IMR-90 (cell line): ENCODE measurements around the gene MTHFD2. TPM values are rescaled to one million over a fixed set of nuclear protein-coding genes. Genes with fewer than 3 reads are reported as not detected.

Source experiments
- ATAC-seq: fragments of 200-7000 bp; cut with Tn5 transposase; 2 replicates; pipeline ENCODE4 v1.9.1; 2020; ENCODE audit warnings: low read depth, mild to moderate bottlenecking, moderate library complexity
- BruUV-seq: library from RNA; stranded (reverse); fragments of 400-500 nt; replicated peaks from 2 replicates; lab custom pipeline; 2021; lab: Mats Ljungman, UMichigan
- CTCF ChIA-PET: fragments of 300-600 bp; formaldehyde crosslinking; extraction: SDS; loops from one replicate; lab custom pipeline; 2021; ENCODE audit warnings: antibody characterized with exemption; lab: Yijun Ruan, JAX
- POLR2A ChIA-PET: fragments of 300-600 bp; sonication (Branson Sonifier 250); formaldehyde crosslinking; loops from one replicate; lab custom pipeline; 2022; ENCODE audit warnings: antibody characterized with exemption; ENCODE audit not compliant: unreplicated experiment; lab: Charles Lee
- DNase-seq: peaks from one replicate; pipeline ENCODE4 v3.0.0; 2013
- H2AFZ ChIP-seq: replicated peaks from 2 replicates; pipeline ENCODE3; 2013; ENCODE audit warnings: low read length, mild to moderate bottlenecking; ENCODE audit not compliant: poor library complexity
- H2AK5ac ChIP-seq: 2 replicates; pipeline ENCODE4 v1.6.1; 2013; ENCODE audit warnings: low read depth, low read length, inconsistent platforms
- H2AK9ac ChIP-seq: replicated peaks from 2 replicates; pipeline ENCODE3; 2013; ENCODE audit warnings: mild to moderate bottlenecking, low read depth, low read length, moderate library complexity; ENCODE audit not compliant: poor library complexity
- H2BK120ac ChIP-seq: 2 replicates; pipeline ENCODE4 v1.6.1; 2013; ENCODE audit warnings: low read depth, low read length, inconsistent platforms
- H2BK15ac ChIP-seq: 3 replicates; pipeline ENCODE4 v1.6.1; 2013; ENCODE audit warnings: low read depth, low read length, inconsistent platforms
- H2BK20ac ChIP-seq: 2 replicates; pipeline ENCODE4 v1.6.1; 2013; ENCODE audit warnings: low read depth, mild to moderate bottlenecking, inconsistent platforms, low read length, moderate library complexity
- H2BK5ac ChIP-seq: 2 replicates; pipeline ENCODE4 v1.6.1; 2013; ENCODE audit warnings: mild to moderate bottlenecking, low read depth, low read length, inconsistent platforms; ENCODE audit not compliant: poor library complexity, severe bottlenecking
- H3K14ac ChIP-seq: replicated peaks from 2 replicates; pipeline ENCODE4 v1.6.1; 2013; ENCODE audit warnings: low read depth, low read length, inconsistent platforms
- H3K18ac ChIP-seq: 2 replicates; pipeline ENCODE4 v1.6.1; 2013; ENCODE audit warnings: low read depth, low read length, control low read depth
- H3K23ac ChIP-seq: 2 replicates; pipeline ENCODE4 v1.6.1; 2013; ENCODE audit warnings: low read depth, low read length, inconsistent platforms
- H3K27ac ChIP-seq: 2 replicates; pipeline ENCODE4 v1.5.1; 2013; ENCODE audit warnings: mild to moderate bottlenecking, control low read depth, low read length; ENCODE audit not compliant: insufficient read depth
- H3K27me3 ChIP-seq: 2 replicates; pipeline ENCODE4 v1.6.1; 2013; ENCODE audit warnings: low read length; ENCODE audit not compliant: control insufficient read depth, insufficient read depth
- H3K36me3 ChIP-seq: 2 replicates; pipeline ENCODE4 v1.6.1; 2013; ENCODE audit warnings: low read length, mixed read lengths; ENCODE audit not compliant: control insufficient read depth, insufficient read depth
- H3K4ac ChIP-seq: 2 replicates; pipeline ENCODE4 v1.6.1; 2013; ENCODE audit warnings: low read depth, low read length, inconsistent platforms
- H3K4me1 ChIP-seq: 2 replicates; pipeline ENCODE4 v1.6.1; 2013; ENCODE audit warnings: low read length, mixed read lengths; ENCODE audit not compliant: control insufficient read depth, insufficient read depth
- H3K4me2 ChIP-seq: 2 replicates; pipeline ENCODE4 v1.6.1; 2013; ENCODE audit warnings: low read depth, mild to moderate bottlenecking, control low read depth, low read length, moderate library complexity
- H3K4me3 ChIP-seq: 2 replicates; pipeline ENCODE4 v1.5.1; 2013; ENCODE audit warnings: low read depth, mild to moderate bottlenecking, control low read depth, low read length, moderate library complexity; ENCODE audit not compliant: insufficient read depth
- H3K56ac ChIP-seq: 2 replicates; pipeline ENCODE4 v1.6.1; 2013; ENCODE audit warnings: low read length, inconsistent platforms; ENCODE audit not compliant: insufficient read depth; ENCODE audit errors: extremely low read depth
- H3K79me1 ChIP-seq, 2 experiments: 2 replicates each; pipeline ENCODE4 v1.6.1; 2013; ENCODE audit warnings: low read length in 2 of 2, inconsistent platforms in 1 of 2, low read depth in 1 of 2
- H3K9ac ChIP-seq: 2 replicates; pipeline ENCODE4 v1.6.1; 2013; ENCODE audit warnings: low read depth, low read length, control low read depth
- H3K9me1 ChIP-seq: 2 replicates; pipeline ENCODE4 v1.6.1; 2013; ENCODE audit warnings: low read length, inconsistent platforms; ENCODE audit not compliant: insufficient read depth
- H3K9me3 ChIP-seq: 2 replicates; pipeline ENCODE4 v1.6.1; 2013; ENCODE audit warnings: low read length; ENCODE audit not compliant: control insufficient read depth, insufficient read depth
- H4K20me1 ChIP-seq: 2 replicates; pipeline ENCODE4 v1.6.1; 2013; ENCODE audit warnings: low read length, inconsistent platforms; ENCODE audit not compliant: insufficient read depth
- H4K5ac ChIP-seq: 2 replicates; pipeline ENCODE4 v1.6.1; 2013; ENCODE audit warnings: mild to moderate bottlenecking, low read depth, low read length, control low read depth
- H4K8ac ChIP-seq, 2 experiments: 2 replicates each; pipeline ENCODE4 v1.6.1; 2013; ENCODE audit warnings: low read depth in 2 of 2, low read length in 2 of 2, control low read depth in 1 of 2, inconsistent platforms in 1 of 2
- H4K91ac ChIP-seq: 2 replicates; pipeline ENCODE4 v1.6.1; 2013; ENCODE audit warnings: low read depth, low read length, inconsistent platforms; ENCODE audit not compliant: insufficient read depth
- BHLHE40 ChIP-seq: fragments of 150-350 bp; IDR thresholded peaks from 2 replicates; pipeline ENCODE4 v1.6.1; 2016; ENCODE audit warnings: mild to moderate bottlenecking, low read depth, low read length
- NFE2L2 ChIP-seq: fragments of 150-350 bp; IDR thresholded peaks from 2 replicates; pipeline ENCODE4 v1.6.1; 2016; ENCODE audit warnings: low read depth, mild to moderate bottlenecking, low read length
- RFX5 ChIP-seq: IDR thresholded peaks from 2 replicates; pipeline ENCODE4 v1.8.0; 2012; ENCODE audit warnings: low read depth, mild to moderate bottlenecking, low read length, moderate library complexity
- SMC3 ChIP-seq: fragments of 150-350 bp; IDR thresholded peaks from 2 replicates; pipeline ENCODE4 v1.6.1; 2016; ENCODE audit warnings: low read depth, mild to moderate bottlenecking, antibody characterized with exemption, low read length, moderate library complexity
- WGBS, 2 experiments: methylation state at CpG; one replicate each; pipeline versions ENCODE4 v1.1.5 to v1.1.7; 2013; ENCODE audit warnings: missing lambda C conversion rate in 2 of 2; ENCODE audit not compliant: insufficient read length in 1 of 2; ENCODE audit errors: extremely low coverage in 2 of 2; 5-methylcytosine and 5-hydroxymethylcytosine counted together
- dilution Hi-C: fragments of 300-500 bp; cut with HindIII; formaldehyde crosslinking; loops from one replicate; pipeline ENCODE4 v1.14.3; 2018; ENCODE audit warnings: low sequenced_read_pairs; ENCODE audit not compliant: unreplicated experiment
- in situ Hi-C: fragments of 300-500 bp; cut with MboI; formaldehyde crosslinking; loops from 3 replicates; pipeline ENCODE4 v1.14.3; 2019; ENCODE audit warnings: low sequenced_read_pairs, inconsistent platforms, mixed read lengths
- intact Hi-C: fragments of 100-400 bp; cut with micrococcal nuclease; formaldehyde crosslinking; loops from 2 replicates; pipeline ENCODE4 v1.10.0; 2022
- polyA plus RNA-seq, 3 experiments: library from polyadenylated mRNA; depleted of rRNA; stranded (reverse); fragments of >200 nt; gene quantifications; 2 replicates each; pipeline ENCODE4 v1.2.3, GENCODE V29; 2012; ENCODE audit warnings: low replicate concordance in 1 of 3
- total RNA-seq: library from RNA; depleted of rRNA; stranded (reverse); fragments of >200 nt; gene quantifications from 2 replicates; pipeline ENCODE4 v1.2.3, GENCODE V29; 2012

MTHFD2 gene
- total and polyA plus RNA-seq, 2 of the 4 experiments (the other 2 are of a cell fraction): 66.8 to 122 TPM

- no TSS peak for BruUV-seq
- WGBS, 2 experiments: no CpG with 5 or more reads among the region's 1 CpG
Measured at GRCh38 chr2:74264281-74264680, 65.9 kb downstream of the MTHFD2 start.

More at GRCh38 chr2:74264281-74264680, 65.9 kb downstream of the MTHFD2 start:
- no peak overlapping the region for H4K91ac ChIP-seq
- no peak overlapping the region for H2BK5ac ChIP-seq
- H3K4me2 ChIP-seq: no peak overlapping the region
- H2BK20ac ChIP-seq: no peak overlapping the region
- no peak overlapping the region for H2AFZ ChIP-seq
- H3K14ac ChIP-seq: no peak overlapping the region
- dilution Hi-C loops (no loop called here), in situ Hi-C loops (no loop called here), intact Hi-C loops (no loop called here)
- no peaks in the 10 kb centered on the region for H3K4me1 ChIP-seq
- H2AK5ac ChIP-seq: no peak overlapping the region
- H4K8ac ChIP-seq: no peak overlapping the region
- no peak overlapping the region for H3K4me3 ChIP-seq
- no peak overlapping the region for H3K4ac ChIP-seq
- H3K27me3 ChIP-seq: peaks cover 20% of the 10 kb centered on the region
- H3K18ac ChIP-seq: no peak overlapping the region
- DNase-seq (no peak), ATAC-seq (no peak)
- CTCF ChIA-PET: no interaction called here
- TF ChIP-seq SMC3: no peak
- TF ChIP-seq RFX5: no peak
- no peak for TF ChIP-seq BHLHE40
- no peak for TF ChIP-seq NFE2L2
- H3K36me3 ChIP-seq: no peaks in the 10 kb centered on the region
- no peaks in the 10 kb centered on the region for H3K79me1 ChIP-seq
- no peak overlapping the region for H2BK120ac ChIP-seq
- H4K5ac ChIP-seq: no peak overlapping the region
- H3K9ac ChIP-seq: no peak overlapping the region
- H4K20me1 ChIP-seq: no peaks in the 10 kb centered on the region
- no peak overlapping the region for H2BK15ac ChIP-seq
- H3K9me3 ChIP-seq: no peaks in the 10 kb centered on the region
- H3K9me1 ChIP-seq: no peaks in the 10 kb centered on the region
- POLR2A ChIA-PET: no interaction called here
- H3K23ac ChIP-seq: no peak overlapping the region
- no peak overlapping the region for H3K27ac ChIP-seq
- H3K56ac ChIP-seq: no peak overlapping the region
- H2AK9ac ChIP-seq: no peak overlapping the region
